B cell (primary cell): Measurements from ENCODE around the gene LANCL2. TPM values are rescaled to one million over a fixed set of nuclear protein-coding genes. Genes with fewer than 3 reads are reported as not detected.

ENCODE experiments used
- ATAC-seq: fragments of 200-7000 bp; cut with Tn5 transposase; one replicate; pipeline ENCODE4 v1.10.0; 2021; ENCODE audit warnings: low read depth, mild to moderate bottlenecking, moderate number of reproducible peaks, moderate library complexity
- CTCF ChIA-PET: fragments of 350-600 bp; sonication (Branson Sonifier 250); formaldehyde crosslinking; loops from one replicate; lab custom pipeline; 2021; ENCODE audit warnings: antibody characterized with exemption, inconsistent platforms; lab: Charles Lee
- POLR2A ChIA-PET: fragments of 350-600 bp; sonication (Branson Sonifier 250); formaldehyde crosslinking; loops from one replicate; lab custom pipeline; 2021; ENCODE audit warnings: antibody characterized with exemption; lab: Charles Lee
- DNase-seq: peaks from one replicate; pipeline ENCODE4 v3.0.0; 2013
- H2AFZ ChIP-seq: 2 replicates; pipeline ENCODE4 v1.6.1; 2012; ENCODE audit warnings: mild to moderate bottlenecking, low read depth, low read length; ENCODE audit not compliant: insufficient read depth, poor library complexity, severe bottlenecking
- H3K27ac ChIP-seq, 2 donors: 1 replicate in 1 of 2; 2 replicates in 1 of 2; pipeline ENCODE4 v1.5.1; 2012 to 2013; ENCODE audit warnings: low read length in 2 of 2, mild to moderate bottlenecking in 2 of 2, moderate library complexity in 1 of 2
- H3K27me3 ChIP-seq, 4 experiments: fragments of 200-600 bp in 1 of 4; sonication (generic) in 1 of 4; replicated peaks in 1 of 4; 1 replicate in 2 of 4; 2 replicates in 2 of 4; pipeline versions ENCODE4 v1.6.1 to v1.7.0; 2013 to 2016; ENCODE audit warnings: low read length in 3 of 4, mild to moderate bottlenecking in 2 of 4, mixed read lengths in 1 of 4, moderate library complexity in 1 of 4; ENCODE audit not compliant: insufficient read depth in 4 of 4, control insufficient read depth in 3 of 4; ENCODE audit errors: control extremely low read depth in 1 of 4
- H3K36me3 ChIP-seq, 2 experiments: replicated peaks in 1 of 2; 1 replicate in 1 of 2; 2 replicates in 1 of 2; pipeline versions ENCODE4 v1.6.1 to v1.7.1; 2013; ENCODE audit warnings: low read length in 1 of 2; ENCODE audit not compliant: insufficient read depth in 2 of 2, control insufficient read depth in 1 of 2; ENCODE audit errors: control extremely low read depth in 1 of 2, extremely low read depth in 1 of 2
- H3K4me1 ChIP-seq, 2 donors: fragments of 200-600 bp in 1 of 2; sonication (generic) in 1 of 2; 1 replicate in 1 of 2; 2 replicates in 1 of 2; pipeline versions ENCODE4 v1.5.1 to v1.6.1; 2013 to 2017; ENCODE audit warnings: low read length in 2 of 2; ENCODE audit not compliant: control insufficient read depth in 2 of 2, insufficient read depth in 2 of 2
- H3K4me2 ChIP-seq: replicated peaks from 2 replicates; pipeline ENCODE3; 2012; ENCODE audit warnings: mild to moderate bottlenecking, low read depth, low read length; ENCODE audit not compliant: poor library complexity, severe bottlenecking
- H3K4me3 ChIP-seq, 5 experiments: fragments of 200-600 bp in 1 of 5; sonication (generic) in 1 of 5; 1 replicate in 3 of 5; 2 replicates in 2 of 5; pipeline versions ENCODE4 v1.5.1 to v1.7.0; 2011 to 2016; ENCODE audit warnings: low read length in 4 of 5, mild to moderate bottlenecking in 4 of 5, low read depth in 2 of 5, control low read depth in 1 of 5, moderate library complexity in 1 of 5; ENCODE audit not compliant: insufficient read depth in 1 of 5; ENCODE audit errors: control extremely low read depth in 1 of 5, extremely low read depth in 1 of 5
- H3K79me2 ChIP-seq: fragments of 200-600 bp; sonication (generic); one replicate; pipeline ENCODE4 v1.6.0; 2016; ENCODE audit warnings: low read length; ENCODE audit not compliant: control insufficient read depth, insufficient read depth
- H3K9ac ChIP-seq: fragments of 200-600 bp; sonication (generic); 2 replicates; pipeline ENCODE4 v1.6.1; 2017; ENCODE audit warnings: mild to moderate bottlenecking, low read length, moderate library complexity
- H3K9me3 ChIP-seq, 3 donors: one replicate each; pipeline versions ENCODE4 v1.6.1 to v1.7.1; 2013; ENCODE audit warnings: low read length in 2 of 3; ENCODE audit not compliant: control insufficient read depth in 2 of 3, insufficient read depth in 1 of 3; ENCODE audit errors: control extremely low read depth in 1 of 3
- H4K20me1 ChIP-seq: 2 replicates; pipeline ENCODE4 v1.6.0; 2012; ENCODE audit warnings: mild to moderate bottlenecking, low read length; ENCODE audit not compliant: insufficient read depth, control insufficient read depth, poor library complexity, severe bottlenecking
- H3K27ac Mint-ChIP-seq: one replicate; pipeline ENCODE4 v1.8.0; 2021; ENCODE audit warnings: mixed read lengths
- H3K27me3 Mint-ChIP-seq: one replicate; pipeline ENCODE4 v1.8.0; 2021; ENCODE audit warnings: mixed read lengths
- H3K4me1 Mint-ChIP-seq: one replicate; pipeline ENCODE4 v1.8.0; 2021; ENCODE audit warnings: mixed read lengths
- H3K4me3 Mint-ChIP-seq: one replicate; pipeline ENCODE4 v1.8.0; 2021; ENCODE audit warnings: mixed read lengths
- H3K9me3 Mint-ChIP-seq: one replicate; pipeline ENCODE4 v1.8.0; 2022; ENCODE audit warnings: mixed read lengths; ENCODE audit not compliant: insufficient read depth
- EZH2 ChIP-seq: IDR thresholded peaks from 2 replicates; pipeline ENCODE4 v1.6.1; 2012; ENCODE audit warnings: borderline replicate concordance, low read depth, mild to moderate bottlenecking, moderate library complexity, low read length; ENCODE audit not compliant: insufficient read depth, poor library complexity, severe bottlenecking
- WGBS: methylation state at CpG from one replicate; pipeline ENCODE4 v1.1.5; 2013; ENCODE audit warnings: missing lambda C conversion rate; ENCODE audit not compliant: insufficient coverage; 5-methylcytosine and 5-hydroxymethylcytosine counted together
- intact Hi-C: fragments of 100-400 bp; cut with micrococcal nuclease; formaldehyde crosslinking; loops from one replicate; pipeline ENCODE4 v1.10.0; 2022
- polyA plus RNA-seq: library from polyadenylated mRNA; depleted of rRNA; stranded (reverse); fragments of >200 nt; gene quantifications from 2 replicates; pipeline ENCODE4 v1.2.3, GENCODE V29; 2012
- total RNA-seq, 2 donors: library from RNA; stranded (reverse); fragments of 120-200 nt in 1 of 2; gene quantifications; 1 replicate in 1 of 2; 2 replicates in 1 of 2; pipeline versions ENCODE4 v1.2.3 to v1.2.4, GENCODE V29; 2013 to 2022
- TF ChIP-seq, protein P1 (sequence below): fragments of 200-600 bp; IDR thresholded peaks from one replicate; pipeline ENCODE4 v1.8.0; 2022; ENCODE audit warnings: antibody characterized with exemption, mild to moderate bottlenecking

Gene LANCL2
- total and polyA plus RNA-seq, 2 donors (not counting 1 experiment from before 2014, with no cell fraction given) = 3.5 to 8.1 TPM

GRCh38 chr7:55369427-55370400, 4.6 kb downstream of the LANCL2 start:
- Mint-ChIP-seq H3K4me3 (no peak overlapping the region), H3K9me3 (no peaks in the 10 kb centered on the region), H3K4me1 (peaks cover 24% of the 10 kb centered on the region), H3K27ac (no peak overlapping the region), H3K27me3 (no peaks in the 10 kb centered on the region)
- POLR2A ChIA-PET = no interaction called here
- peaks cover 68% of the 10 kb centered on the region for H3K79me2 ChIP-seq
- no peaks in the 10 kb centered on the region for H3K9me3 ChIP-seq
- H3K27me3 ChIP-seq = no peaks in the 10 kb centered on the region
- TF ChIP-seq, protein P1, sequence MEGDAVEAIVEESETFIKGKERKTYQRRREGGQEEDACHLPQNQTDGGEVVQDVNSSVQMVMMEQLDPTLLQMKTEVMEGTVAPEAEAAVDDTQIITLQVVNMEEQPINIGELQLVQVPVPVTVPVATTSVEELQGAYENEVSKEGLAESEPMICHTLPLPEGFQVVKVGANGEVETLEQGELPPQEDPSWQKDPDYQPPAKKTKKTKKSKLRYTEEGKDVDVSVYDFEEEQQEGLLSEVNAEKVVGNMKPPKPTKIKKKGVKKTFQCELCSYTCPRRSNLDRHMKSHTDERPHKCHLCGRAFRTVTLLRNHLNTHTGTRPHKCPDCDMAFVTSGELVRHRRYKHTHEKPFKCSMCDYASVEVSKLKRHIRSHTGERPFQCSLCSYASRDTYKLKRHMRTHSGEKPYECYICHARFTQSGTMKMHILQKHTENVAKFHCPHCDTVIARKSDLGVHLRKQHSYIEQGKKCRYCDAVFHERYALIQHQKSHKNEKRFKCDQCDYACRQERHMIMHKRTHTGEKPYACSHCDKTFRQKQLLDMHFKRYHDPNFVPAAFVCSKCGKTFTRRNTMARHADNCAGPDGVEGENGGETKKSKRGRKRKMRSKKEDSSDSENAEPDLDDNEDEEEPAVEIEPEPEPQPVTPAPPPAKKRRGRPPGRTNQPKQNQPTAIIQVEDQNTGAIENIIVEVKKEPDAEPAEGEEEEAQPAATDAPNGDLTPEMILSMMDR = no peak
- no peak for TF ChIP-seq EZH2
- 97% methylated on average over 6 of the region's 8 CpGs for WGBS
- ATAC-seq (no peak), DNase-seq (no peak)
- no peak overlapping the region for H3K9ac ChIP-seq
- CTCF ChIA-PET = no interaction called here
- H3K36me3 ChIP-seq = no peaks in the 10 kb centered on the region
- no peak overlapping the region for H2AFZ ChIP-seq
- H3K4me2 ChIP-seq = no peak overlapping the region
- intact Hi-C loops = loop anchor here (5.0 kb wide), 1 partner anchor 597 kb away; no protein-coding TSS in a partner anchor
- no peak overlapping the region for H3K4me3 ChIP-seq
- H3K27ac ChIP-seq = no peak overlapping the region
- H3K4me1 ChIP-seq = peaks cover 14 to 17% of the 10 kb centered on the region in 2 donors
- H4K20me1 ChIP-seq = no peaks in the 10 kb centered on the region

- TF ChIP-seq, protein P1 = no peak
- TF ChIP-seq EZH2 = no peak
- Mint-ChIP-seq H3K27ac (no peak overlapping the region), H3K9me3 (no peaks in the 10 kb centered on the region), H3K27me3 (no peaks in the 10 kb centered on the region), H3K4me3 (no peak overlapping the region), H3K4me1 (peaks cover 9% of the 10 kb centered on the region)
- H2AFZ ChIP-seq = no peak overlapping the region
- no peaks in the 10 kb centered on the region for H3K36me3 ChIP-seq
- H3K79me2 ChIP-seq = peaks cover 76% of the 10 kb centered on the region
- no peaks in the 10 kb centered on the region for H4K20me1 ChIP-seq
- H3K4me2 ChIP-seq = no peak overlapping the region
- no peak for ATAC-seq
- intact Hi-C loops = no loop called here
- H3K27me3 ChIP-seq = no peaks in the 10 kb centered on the region
- CTCF ChIA-PET = interaction anchor here (0.7 to 1.7 kb wide), 3 partner anchors 40 to 124 kb away, joined by 3 to 5 read pairs (median 4); no protein-coding TSS in a partner anchor
- no peak overlapping the region for H3K4me3 ChIP-seq
- H3K9me3 ChIP-seq = no peaks in the 10 kb centered on the region
- H3K9ac ChIP-seq = no peak overlapping the region
- POLR2A ChIA-PET = no interaction called here
- no CpG with 5 or more reads among the region's 2 CpGs for WGBS
- H3K27ac ChIP-seq = no peak overlapping the region
- no peak for DNase-seq
- H3K4me1 ChIP-seq = peaks cover 0 to 6% of the 10 kb centered on the region in 2 donors
These were observed 9.1 kb downstream of the LANCL2 start for GRCh38 chr7:55374213-55374612.
